ENCODE measurements around the gene RPL41. TPM values are rescaled to one million over a fixed set of nuclear protein-coding genes. Genes with fewer than 3 reads are reported as not detected.
"Not testable (repeated sequence)": the region's sequence is repeated elsewhere in the genome, so short reads cannot be mapped to it uniquely, and the experiment has no call there.

Gene RPL41
- 1,000 to 10,000 TPM in 8 of 9 donors, 100 to 1,000 TPM in 1; 533 to 2,381 (median 1,999) TPM for total RNA-seq
- polyA plus RNA-seq = 1,000 to 10,000 TPM in 1 of 2 donors, 100 to 1,000 TPM in 1; 752 to 4,466 TPM
- long read RNA-seq, donor 1, transcript RPL41-204 (3 exons, 699 nt) = minor isoform, 26 of 683 reads
- long read RNA-seq, donor 1, transcript RPL41-202 (4 exons, 469 nt) = major isoform, 604 of 683 reads
- long read RNA-seq, donor 1, partial matches to known transcripts = 0 of 683 reads
- long read RNA-seq, donor 1, other reads (novel, unspliced or antisense) = 52 of 683 reads
- long read RNA-seq, donor 2, transcript RPL41-204 (3 exons, 699 nt) = minor isoform, 20 of 684 reads
- long read RNA-seq, donor 2, transcript RPL41-202 (4 exons, 469 nt) = major isoform, 605 of 684 reads
- long read RNA-seq, donor 2, partial matches to known transcripts = 9 of 684 reads
- long read RNA-seq, donor 2, other reads (novel, unspliced or antisense) = 47 of 684 reads
- long read RNA-seq, donor 3, transcript RPL41-204 (3 exons, 699 nt) = minor isoform, 32 of 681 reads
- long read RNA-seq, donor 3, transcript RPL41-202 (4 exons, 469 nt) = major isoform, 614 of 681 reads
- long read RNA-seq, donor 3, partial matches to known transcripts = 0 of 681 reads
- long read RNA-seq, donor 3, other reads (novel, unspliced or antisense) = 32 of 681 reads

DNA sequence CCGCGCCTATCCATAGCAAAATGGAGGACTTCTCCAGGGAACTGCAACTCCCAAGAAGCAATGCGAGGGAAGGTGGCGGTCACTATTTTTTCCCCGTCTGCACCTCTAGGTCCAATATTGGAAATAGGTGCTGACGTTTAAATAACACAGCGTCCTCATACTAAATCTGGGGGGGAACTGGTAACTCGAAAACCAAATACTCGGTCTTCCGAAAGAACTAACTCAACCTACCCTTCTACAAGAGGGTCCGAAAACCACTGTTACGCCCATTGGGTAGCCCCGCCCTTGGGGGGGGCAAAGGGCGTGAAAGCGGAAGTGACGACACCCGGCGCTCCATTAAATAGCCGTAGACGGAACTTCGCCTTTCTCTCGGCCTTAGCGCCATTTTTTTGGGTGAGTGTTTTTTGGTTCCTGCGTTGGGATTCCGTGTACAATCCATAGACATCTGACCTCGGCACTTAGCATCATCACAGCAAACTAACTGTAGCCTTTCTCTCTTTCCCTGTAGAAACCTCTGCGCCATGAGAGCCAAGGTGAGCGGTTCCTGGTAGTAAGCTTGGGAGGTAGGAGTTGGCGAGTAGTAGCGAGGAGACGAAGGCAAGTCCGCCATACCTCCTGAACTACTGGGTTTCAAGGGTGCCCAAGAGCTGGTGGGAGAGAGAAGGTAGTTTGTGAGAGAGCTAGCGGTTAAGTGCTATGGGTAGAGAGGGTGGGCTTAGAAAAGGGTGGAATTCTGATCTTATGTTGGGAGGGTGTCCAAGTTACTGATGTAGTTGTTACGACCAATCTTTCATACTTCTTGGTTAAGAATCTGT is at the start of gene RPL41:
Gene RPL41 (plus strand): TSS at position 367 of the 815 bp plus-strand sequence.
- H3K27me3 ChIP-seq = no peaks in the 10 kb centered on the region
- H3K27ac ChIP-seq = peak within 1 kb of the TSS; percentile 72 to 98 (median 93)
- WGBS, 4 donors = 0 to 1% (median 0%) methylated on average over 30 to 34 of the region's 34 CpGs
- DNase-seq (peak; percentile 94 to 96 (median 95)), ATAC-seq (peak; percentile 77 to 83 (median 80))
- H3K9me3 ChIP-seq = no peaks in the 10 kb centered on the region
- TF ChIP-seq POLR2A (IDR thresholded peaks at IDR 0.05) = peak; percentile 80 to 96
- TF ChIP-seq, protein P1, sequence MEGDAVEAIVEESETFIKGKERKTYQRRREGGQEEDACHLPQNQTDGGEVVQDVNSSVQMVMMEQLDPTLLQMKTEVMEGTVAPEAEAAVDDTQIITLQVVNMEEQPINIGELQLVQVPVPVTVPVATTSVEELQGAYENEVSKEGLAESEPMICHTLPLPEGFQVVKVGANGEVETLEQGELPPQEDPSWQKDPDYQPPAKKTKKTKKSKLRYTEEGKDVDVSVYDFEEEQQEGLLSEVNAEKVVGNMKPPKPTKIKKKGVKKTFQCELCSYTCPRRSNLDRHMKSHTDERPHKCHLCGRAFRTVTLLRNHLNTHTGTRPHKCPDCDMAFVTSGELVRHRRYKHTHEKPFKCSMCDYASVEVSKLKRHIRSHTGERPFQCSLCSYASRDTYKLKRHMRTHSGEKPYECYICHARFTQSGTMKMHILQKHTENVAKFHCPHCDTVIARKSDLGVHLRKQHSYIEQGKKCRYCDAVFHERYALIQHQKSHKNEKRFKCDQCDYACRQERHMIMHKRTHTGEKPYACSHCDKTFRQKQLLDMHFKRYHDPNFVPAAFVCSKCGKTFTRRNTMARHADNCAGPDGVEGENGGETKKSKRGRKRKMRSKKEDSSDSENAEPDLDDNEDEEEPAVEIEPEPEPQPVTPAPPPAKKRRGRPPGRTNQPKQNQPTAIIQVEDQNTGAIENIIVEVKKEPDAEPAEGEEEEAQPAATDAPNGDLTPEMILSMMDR (IDR thresholded peaks at IDR 0.05) = no peak
- H3K4me1 ChIP-seq = peaks cover 0 to 38% (median 24%) of the 10 kb centered on the region in 12 donors
- peak within 1 kb of the TSS; percentile 58 to 95 (median 78) for H3K4me3 ChIP-seq
- H3K36me3 ChIP-seq = peaks cover 0 to 46% (median 35%) of the 10 kb centered on the region in 9 donors
- intact Hi-C loops (cut with DNase I) = loop anchor here in 4 of 10 donors (1.0 to 10.0 kb wide), 6 partner anchors 12 to 201 kb away; partner anchors contain the start of genes MYL6 (in 3 of the 4), RPS26 (in 2 of the 4), SUOX (in 2 of the 4) and CNPY2 (in 1 of the 4)

DNA sequence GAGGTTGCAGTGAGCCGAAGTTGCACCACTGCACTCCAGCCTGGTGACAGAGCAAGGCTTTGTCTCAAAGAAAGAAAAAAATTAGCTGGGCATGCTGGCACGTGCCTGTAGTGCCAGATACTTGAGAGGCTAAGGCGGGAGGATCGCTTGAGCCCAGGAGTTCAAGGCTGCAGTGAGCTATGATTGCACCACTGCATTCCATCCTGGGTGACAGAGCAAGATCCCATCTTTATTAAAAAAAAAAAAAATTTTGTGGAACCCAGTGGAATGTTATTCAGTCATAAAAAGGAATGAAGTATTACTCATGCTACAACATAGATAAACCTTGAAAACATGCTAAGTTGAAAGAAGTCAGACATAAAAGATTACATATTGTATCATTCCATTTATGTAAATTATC is 44.8 kb upstream of the RPL41 start:
- no peak for TF ChIP-seq POLR2A (IDR thresholded peaks at IDR 0.05)
- TF ChIP-seq, protein P1 (IDR thresholded peaks at IDR 0.05) = no peak
- intact Hi-C loops (cut with DNase I) = no loop called here
- Histone ChIP-seq H3K9me3 (no peaks in the 10 kb centered on the region), H3K27me3 (no peaks in the 10 kb centered on the region), H3K4me3 (no peak overlapping the region), H3K27ac (no peak overlapping the region), H3K36me3 (no peaks in the 10 kb centered on the region), H3K4me1 (no peaks in the 10 kb centered on the region)
- ATAC-seq = no peak
- WGBS, 4 donors = 78 to 86% (median 80%) methylated on average over 4 of the region's 4 CpGs
- DNase-seq = no peak

DNA sequence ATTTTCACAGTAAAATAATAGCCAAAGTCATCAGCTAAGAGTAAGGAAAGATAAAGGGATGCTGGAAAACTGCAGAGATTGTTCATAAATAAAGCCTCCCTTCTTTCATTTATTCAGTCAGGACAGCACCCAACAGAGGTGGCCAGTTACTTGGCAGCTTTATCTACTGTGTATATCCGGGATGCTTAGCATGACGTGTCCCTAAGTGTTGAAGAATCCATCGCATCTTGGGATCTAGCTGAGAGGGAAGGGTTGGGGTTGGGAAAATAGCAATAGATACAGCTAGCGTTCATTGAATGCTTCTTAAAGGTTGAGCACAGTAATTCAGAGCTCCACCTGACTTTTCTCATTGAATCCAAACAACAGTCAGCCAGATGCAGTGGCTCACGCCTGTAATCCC is 42.0 kb upstream of the RPL41 start:
- no peak overlapping the region for H3K27ac ChIP-seq
- no peak overlapping the region for H3K4me3 ChIP-seq
- DNase-seq (no peak), ATAC-seq (no peak)
- WGBS, 4 donors = 77 to 86% (median 83%) methylated on average over 5 of the region's 5 CpGs
- TF ChIP-seq POLR2A (IDR thresholded peaks at IDR 0.05) = no peak
- TF ChIP-seq, protein P1 (IDR thresholded peaks at IDR 0.05) = no peak
- no peaks in the 10 kb centered on the region for H3K36me3 ChIP-seq
- no peaks in the 10 kb centered on the region for H3K27me3 ChIP-seq
- intact Hi-C loops (cut with DNase I) = no loop called here
- peaks cover 0 to 12% (median 7%) of the 10 kb centered on the region in 12 donors for H3K4me1 ChIP-seq
- no peaks in the 10 kb centered on the region for H3K9me3 ChIP-seq

DNA sequence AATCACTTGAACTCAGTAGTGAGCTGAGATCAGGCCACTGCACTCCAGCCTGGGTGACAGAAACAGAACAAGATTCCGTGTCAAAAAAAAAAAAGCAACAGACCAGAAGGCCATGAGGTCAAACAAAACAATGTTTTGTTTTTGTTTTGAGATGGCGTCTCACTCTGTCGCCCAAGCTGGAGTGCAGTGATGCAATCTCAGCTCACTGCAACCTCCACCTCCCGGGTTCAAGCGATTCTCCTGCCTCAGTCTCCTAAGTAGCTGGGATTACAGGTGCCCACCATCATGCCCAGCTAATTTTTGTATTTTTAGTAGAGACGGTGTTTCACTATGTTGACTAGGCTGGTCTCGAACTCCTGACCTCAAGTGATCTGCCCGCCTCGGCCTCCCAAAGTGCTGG is 38.5 kb upstream of the RPL41 start:
- H3K4me3 ChIP-seq; ATAC-seq; H3K9me3 ChIP-seq; intact Hi-C loops (cut with DNase I); DNase-seq; H3K27ac ChIP-seq; H3K36me3 ChIP-seq: not testable (repeated sequence)
- 88 to 92% (median 90%) methylated on average over 9 of the region's 9 CpGs for WGBS, 4 donors
- Histone ChIP-seq H3K27me3 (peaks cover 0 to 17% (median 10%) of the 10 kb centered on the region in 9 donors), H3K4me1 (peaks cover 0 to 26% (median 16%) of the 10 kb centered on the region in 12 donors)

All from heart left ventricle (tissue), 16 donors.